ENCODE data around the gene CPEB3. TPM values are rescaled to one million over a fixed set of nuclear protein-coding genes. Genes with fewer than 3 reads are reported as not detected.

Gene CPEB3
- total and polyA plus RNA-seq, 2 donors (not counting 1 experiment from before 2014, with no cell fraction given) = 0.37 to 0.66 TPM

- Histone ChIP-seq H3K36me3 (ENCODE audit: control insufficient read depth, insufficient read depth, low read length) (no peaks in the 10 kb centered on the region), H3K4me2 (ENCODE audit: extremely low read depth, insufficient read depth, low read length) (no peak overlapping the region), H3K9ac (ENCODE audit: insufficient read depth, low read length) (no peak overlapping the region), H3K27ac (ENCODE audit: insufficient read depth, low read length) (no peak overlapping the region), H4K20me1 (ENCODE audit: control insufficient read depth, extremely low read depth, insufficient read depth, low read length) (no peaks in the 10 kb centered on the region), H3K79me2 (ENCODE audit: control insufficient read depth, insufficient read depth, low read length) (no peaks in the 10 kb centered on the region), H2AFZ (ENCODE audit: low read length) (no peak overlapping the region), H3K4me1 (ENCODE audit: control insufficient read depth, extremely low read depth, insufficient read depth, low read length) (no peaks in the 10 kb centered on the region), H3K4me3 (replicated peaks in 1 of 4; ENCODE audit: control extremely low read depth in 1 of 4, insufficient read depth in 1 of 4, low read depth in 3 of 4, low read length in 4 of 4) (no peak overlapping the region), H3K27me3 (ENCODE audit: control insufficient read depth, insufficient read depth, low read length) (no peaks in the 10 kb centered on the region), H3K9me3 (ENCODE audit: control insufficient read depth, insufficient read depth, low read depth, low read length) (no peaks in the 10 kb centered on the region)
- TF ChIP-seq EZH2 (IDR thresholded peaks at IDR 0.05; ENCODE audit: low read length, missing control alignments) (no peak), CTCF (conservative IDR thresholded peaks at IDR 0.05 in 1 of 2, IDR thresholded peaks at IDR 0.05 in 1 of 2; ENCODE audit: low read depth in 1 of 2, low read length in 2 of 2) (no peak)
- DNase-seq (ENCODE audit: low read depth in 2 of 2) = no peak
These were observed 22.1 kb downstream of the CPEB3 start for GRCh38 chr10:92268748-92269147.

- Histone ChIP-seq H3K4me2 (ENCODE audit: extremely low read depth, insufficient read depth, low read length) (no peak overlapping the region), H3K27ac (ENCODE audit: insufficient read depth, low read length) (no peak overlapping the region), H3K9me3 (ENCODE audit: control insufficient read depth, insufficient read depth, low read depth, low read length) (no peaks in the 10 kb centered on the region), H2AFZ (ENCODE audit: low read length) (no peak overlapping the region), H3K36me3 (ENCODE audit: control insufficient read depth, insufficient read depth, low read length) (no peaks in the 10 kb centered on the region), H3K27me3 (ENCODE audit: control insufficient read depth, insufficient read depth, low read length) (no peaks in the 10 kb centered on the region), H4K20me1 (ENCODE audit: control insufficient read depth, extremely low read depth, insufficient read depth, low read length) (no peaks in the 10 kb centered on the region), H3K4me1 (ENCODE audit: control insufficient read depth, extremely low read depth, insufficient read depth, low read length) (no peaks in the 10 kb centered on the region), H3K9ac (ENCODE audit: insufficient read depth, low read length) (no peak overlapping the region), H3K79me2 (ENCODE audit: control insufficient read depth, insufficient read depth, low read length) (no peaks in the 10 kb centered on the region), H3K4me3 (replicated peaks in 1 of 4; ENCODE audit: control extremely low read depth in 1 of 4, insufficient read depth in 1 of 4, low read depth in 3 of 4, low read length in 4 of 4) (no peak overlapping the region)
- DNase-seq (ENCODE audit: low read depth in 2 of 2) = no peak
- no peak for TF ChIP-seq CTCF (conservative IDR thresholded peaks at IDR 0.05 in 1 of 2, IDR thresholded peaks at IDR 0.05 in 1 of 2; ENCODE audit: low read depth in 1 of 2, low read length in 2 of 2)
- TF ChIP-seq EZH2 (IDR thresholded peaks at IDR 0.05; ENCODE audit: low read length, missing control alignments) = no peak
These were observed 23.5 kb downstream of the CPEB3 start for GRCh38 chr10:92267343-92267742.

- DNase-seq (ENCODE audit: low read depth in 2 of 2) = no peak
- H3K9me3 ChIP-seq (ENCODE audit: control insufficient read depth, insufficient read depth, low read depth, low read length) = no peaks in the 10 kb centered on the region
- no peak overlapping the region for H2AFZ ChIP-seq (ENCODE audit: low read length)
- H3K27me3 ChIP-seq (ENCODE audit: control insufficient read depth, insufficient read depth, low read length) = no peaks in the 10 kb centered on the region
- no peaks in the 10 kb centered on the region for H4K20me1 ChIP-seq (ENCODE audit: control insufficient read depth, extremely low read depth, insufficient read depth, low read length)
- H3K4me3 ChIP-seq (replicated peaks in 1 of 4; ENCODE audit: control extremely low read depth in 1 of 4, insufficient read depth in 1 of 4, low read depth in 3 of 4, low read length in 4 of 4) = no peak overlapping the region
- H3K36me3 ChIP-seq (ENCODE audit: control insufficient read depth, insufficient read depth, low read length) = no peaks in the 10 kb centered on the region
- no peaks in the 10 kb centered on the region for H3K79me2 ChIP-seq (ENCODE audit: control insufficient read depth, insufficient read depth, low read length)
- no peak overlapping the region for H3K4me2 ChIP-seq (ENCODE audit: extremely low read depth, insufficient read depth, low read length)
- no peaks in the 10 kb centered on the region for H3K4me1 ChIP-seq (ENCODE audit: control insufficient read depth, extremely low read depth, insufficient read depth, low read length)
- H3K9ac ChIP-seq (ENCODE audit: insufficient read depth, low read length) = no peak overlapping the region
- no peak for TF ChIP-seq CTCF (conservative IDR thresholded peaks at IDR 0.05 in 1 of 2, IDR thresholded peaks at IDR 0.05 in 1 of 2; ENCODE audit: low read depth in 1 of 2, low read length in 2 of 2)
- TF ChIP-seq EZH2 (IDR thresholded peaks at IDR 0.05; ENCODE audit: low read length, missing control alignments) = no peak
- no peak overlapping the region for H3K27ac ChIP-seq (ENCODE audit: insufficient read depth, low read length)
These were observed 25.1 kb downstream of the CPEB3 start for GRCh38 chr10:92265687-92266258.
